GM23338 (cell line): Measurements from ENCODE around the gene KCTD10. TPM values are rescaled to one million over a fixed set of nuclear protein-coding genes. Genes with fewer than 3 reads are reported as not detected.

Experiments
- ATAC-seq: fragments of 200-7000 bp; cut with Tn5 transposase; 3 replicates; pipeline ENCODE4 v1.9.1; 2020
- DNase-seq: peaks from one replicate; pipeline ENCODE4 v3.0.0-alpha.2; 2015; ENCODE audit warnings: low spot score
- H2AFZ ChIP-seq: fragments of 200-600 bp; sonication (generic); 2 replicates; pipeline ENCODE4 v1.8.0; 2016; ENCODE audit warnings: antibody characterized with exemption, mild to moderate bottlenecking, moderate library complexity
- H3F3A ChIP-seq: fragments of 200-600 bp; sonication (generic); replicated peaks from 2 replicates; pipeline ENCODE4 v1.8.0; 2017; ENCODE audit warnings: antibody characterized with exemption, mixed run types, low read depth
- H3K27ac ChIP-seq: fragments of 200-600 bp; sonication (generic); 2 replicates; pipeline ENCODE4 v1.6.1; 2016; ENCODE audit warnings: low read depth
- H3K27me3 ChIP-seq: fragments of 200-600 bp; sonication (generic); 2 replicates; pipeline ENCODE4 v1.8.0; 2016; ENCODE audit warnings: mild to moderate bottlenecking, mixed run types, moderate library complexity; ENCODE audit not compliant: insufficient read depth
- H3K36me3 ChIP-seq: fragments of 200-600 bp; sonication (generic); 2 replicates; pipeline ENCODE4 v1.8.0; 2016; ENCODE audit warnings: mild to moderate bottlenecking; ENCODE audit not compliant: insufficient read depth
- H3K4me1 ChIP-seq: fragments of 200-600 bp; sonication (generic); 2 replicates; pipeline ENCODE4 v1.8.0; 2016; ENCODE audit warnings: mild to moderate bottlenecking, moderate library complexity; ENCODE audit not compliant: insufficient read depth
- H3K4me2 ChIP-seq: fragments of 200-600 bp; sonication (generic); 2 replicates; pipeline ENCODE4 v1.7.1; 2017; ENCODE audit warnings: mixed run types
- H3K4me3 ChIP-seq: fragments of 200-600 bp; sonication (generic); 2 replicates; pipeline ENCODE4 v1.6.1; 2016; ENCODE audit warnings: mixed run types
- H3K79me2 ChIP-seq: fragments of 200-600 bp; sonication (generic); replicated peaks from 2 replicates; pipeline ENCODE4 v1.8.0; 2017; ENCODE audit warnings: mild to moderate bottlenecking; ENCODE audit not compliant: insufficient read depth
- H3K9me2 ChIP-seq: fragments of 200-600 bp; sonication (generic); 2 replicates; pipeline ENCODE4 v1.8.0; 2017; ENCODE audit not compliant: insufficient read depth
- H4K20me1 ChIP-seq: fragments of 200-600 bp; sonication (generic); replicated peaks from 2 replicates; pipeline ENCODE4 v1.8.0; 2017; ENCODE audit warnings: mild to moderate bottlenecking; ENCODE audit not compliant: insufficient read depth
- H3K27ac Mint-ChIP-seq: 2 replicates; pipeline ENCODE4 v1.8.0; 2020; ENCODE audit warnings: inconsistent platforms, mild to moderate bottlenecking, moderate library complexity, mixed read lengths
- H3K27me3 Mint-ChIP-seq: 3 replicates; pipeline ENCODE4 v1.8.0; 2022; ENCODE audit warnings: low read depth, mild to moderate bottlenecking, moderate library complexity, mixed read lengths, inconsistent platforms; ENCODE audit not compliant: insufficient read depth, poor library complexity
- H3K36me3 Mint-ChIP-seq: 3 replicates; pipeline ENCODE4 v1.8.0; 2021; ENCODE audit warnings: low read depth, mild to moderate bottlenecking, inconsistent platforms, moderate library complexity, mixed read lengths
- H3K4me1 Mint-ChIP-seq: 3 replicates; pipeline ENCODE4 v1.8.0; 2020; ENCODE audit warnings: mild to moderate bottlenecking, inconsistent platforms, mixed read lengths
- H3K4me3 Mint-ChIP-seq: 3 replicates; pipeline ENCODE4 v1.8.0; 2021; ENCODE audit warnings: moderate library complexity, mild to moderate bottlenecking, inconsistent platforms, mixed read lengths
- H3K9me3 Mint-ChIP-seq: 3 replicates; pipeline ENCODE4 v1.8.0; 2020; ENCODE audit warnings: moderate library complexity, mild to moderate bottlenecking, inconsistent platforms, mixed read lengths
- CREB1 ChIP-seq: fragments of 250-450 bp; sonication (Bioruptor Pico); IDR thresholded peaks from 2 replicates; pipeline ENCODE4 v1.5.0; 2020; ENCODE audit warnings: low read depth, mild to moderate bottlenecking, moderate library complexity
- CTCF ChIP-seq, 2 experiments: fragments of 200-600 bp in 1 of 2; sonication (generic) in 1 of 2; conservative IDR thresholded peaks; 2 replicates each; pipeline versions ENCODE4 v1.5.1 to v1.6.1; 2016 to 2017; ENCODE audit warnings: antibody characterized with exemption in 2 of 2, low read depth in 2 of 2, mild to moderate bottlenecking in 2 of 2, moderate library complexity in 1 of 2
- NANOG ChIP-seq: IDR thresholded peaks from 2 replicates; pipeline ENCODE4 v1.6.1; 2016; ENCODE audit warnings: antibody characterized with exemption, borderline replicate concordance
- REST ChIP-seq: IDR thresholded peaks from one replicate; pipeline ENCODE4 v1.6.1; 2018; ENCODE audit warnings: antibody characterized with exemption; ENCODE audit not compliant: unreplicated experiment
- ZNF331 ChIP-seq: fragments of 250-450 bp; sonication (Bioruptor Pico); IDR thresholded peaks from 2 replicates; pipeline ENCODE4 v1.5.0; 2020; ENCODE audit warnings: low read depth, mild to moderate bottlenecking, moderate library complexity
- ZNF462 ChIP-seq: fragments of 250-450 bp; sonication (Bioruptor Pico); IDR thresholded peaks from 2 replicates; pipeline ENCODE4 v1.5.0; 2020; ENCODE audit warnings: mild to moderate bottlenecking, moderate library complexity
- polyA plus RNA-seq: library from polyadenylated mRNA; unstranded; fragments of >200 nt; fragmentation: Nextera tagmentation; extraction: Ambion mirVana; gene quantifications from 2 replicates; pipeline ENCODE4 v1.2.1, GENCODE V29; 2016
- total RNA-seq: library from RNA; depleted of rRNA; stranded (reverse); fragments of >200 nt; shearing (Covaris generic); gene quantifications from 2 replicates; pipeline ENCODE4 v1.2.3, GENCODE V29; 2014

KCTD10 gene
- total and polyA plus RNA-seq, 2 experiments from 2014 or later: 15.8 to 45.2 TPM

DNA sequence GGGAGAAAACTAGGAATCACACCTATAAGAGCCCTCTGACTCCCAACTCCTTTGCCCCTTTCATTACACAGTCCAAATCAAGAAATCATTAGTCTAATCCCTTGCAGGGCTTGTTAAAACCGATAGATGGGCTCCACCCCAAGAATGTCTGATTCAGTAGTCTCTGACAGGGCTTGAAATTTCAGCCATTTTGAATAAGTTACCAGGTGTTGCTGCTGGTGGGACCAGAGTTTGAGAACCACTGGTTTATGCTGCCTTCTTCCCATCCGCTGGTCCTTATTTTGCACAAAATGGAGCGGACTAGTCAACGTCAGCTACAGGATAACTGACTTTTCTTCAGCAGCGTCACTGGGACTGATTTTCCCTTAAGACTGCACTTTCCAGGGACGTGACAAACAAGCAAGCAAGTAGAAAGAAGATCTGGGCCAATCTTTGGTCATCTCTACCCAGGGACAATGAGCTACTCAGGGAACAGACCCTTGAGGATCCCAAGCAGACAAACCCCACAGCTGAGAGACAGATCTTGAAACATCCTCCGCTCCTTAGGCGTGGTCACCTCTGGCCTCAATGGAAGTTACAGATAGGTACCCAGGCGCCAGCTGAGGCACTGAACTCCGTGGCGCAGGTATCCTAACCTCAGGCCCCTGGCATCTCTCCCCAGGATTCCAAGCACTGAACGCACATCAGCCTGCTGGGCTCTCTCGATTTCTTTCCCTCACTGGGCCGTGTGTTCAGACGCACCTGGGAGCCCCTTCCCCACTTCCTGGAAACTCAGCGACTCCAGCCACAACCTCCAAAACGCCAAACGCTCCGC, 900 bp downstream of the KCTD10 start:
- Histone ChIP-seq H3F3A (no peaks in the 10 kb centered on the region), H2AFZ (peak overlapping the region; percentile 100), H3K4me2 (peak overlapping the region; percentile 92), H3K36me3 (no peaks in the 10 kb centered on the region), H3K4me3 (peak overlapping the region; percentile 96), H3K27ac (peak overlapping the region; percentile 98; the same call in 1 of the 2 replicates), H3K27me3 (no peaks in the 10 kb centered on the region), H3K9me2 (no peaks in the 10 kb centered on the region), H3K79me2 (peaks cover 84% of the 10 kb centered on the region), H4K20me1 (peaks cover 44% of the 10 kb centered on the region), H3K4me1 (peaks cover 25% of the 10 kb centered on the region)
- peak; percentile 35 for ATAC-seq
- DNase-seq: peak; percentile 55
- Mint-ChIP-seq H3K4me1 (peaks cover 21% of the 10 kb centered on the region), H3K9me3 (no peaks in the 10 kb centered on the region), H3K27me3 (peaks cover 5% of the 10 kb centered on the region), H3K36me3 (no peaks in the 10 kb centered on the region; the same call in 2 of the 3 replicates), H3K27ac (peak overlapping the region; percentile 100), H3K4me3 (peak overlapping the region; percentile 96)
- no peak for TF ChIP-seq NANOG
- TF ChIP-seq CTCF (conservative IDR thresholded peaks at IDR 0.05; ENCODE audit: low read depth in 2 of 2): no peak

GRCh38 chr12:109475121-109475520, 2.0 kb downstream of the KCTD10 start:
- peaks cover 5% of the 10 kb centered on the region for H3K27me3 Mint-ChIP-seq
- H3K4me2 ChIP-seq: peak overlapping the region; percentile 92; the same call in 1 of the 2 replicates
- TF ChIP-seq CREB1 (CRISPR knock-in tag) (no peak), NANOG (no peak), ZNF331 (CRISPR knock-in tag) (no peak), REST (no peak), ZNF462 (CRISPR knock-in tag) (no peak)

More at GRCh38 chr12:109475121-109475520, 2.0 kb downstream of the KCTD10 start:
- no peak for DNase-seq
- no peak for ATAC-seq
- peak overlapping the region; percentile 96; the same call in 2 of the 3 replicates for H3K4me3 Mint-ChIP-seq
- H3K27ac Mint-ChIP-seq: no peak overlapping the region
- Histone ChIP-seq H3K27me3 (no peaks in the 10 kb centered on the region), H3K4me1 (peaks cover 25% of the 10 kb centered on the region), H3F3A (no peaks in the 10 kb centered on the region), H3K9me2 (no peaks in the 10 kb centered on the region), H3K27ac (no peak overlapping the region), H2AFZ (no peak overlapping the region), H4K20me1 (peaks cover 55% of the 10 kb centered on the region), H3K4me3 (0 out of 2 replicates have a peak overlapping the region, but pooled peaks have one; percentile 96), H3K36me3 (no peaks in the 10 kb centered on the region), H3K79me2 (peaks cover 94% of the 10 kb centered on the region)
- H3K36me3 Mint-ChIP-seq: peaks cover under 1% of the 10 kb centered on the region; the same call in 1 of the 3 replicates
- H3K4me1 Mint-ChIP-seq: peaks cover 21% of the 10 kb centered on the region
- H3K9me3 Mint-ChIP-seq: no peaks in the 10 kb centered on the region
